A549 (cell line): Measurements from ENCODE around the gene AAMDC.

Source experiments
- CEBPB ChIP-seq, 2 experiments: fragments of >200 bp in 1 of 2; sonication (Bioruptor Twin) in 1 of 2; formaldehyde crosslinking in 1 of 2; IDR thresholded peaks; 2 replicates each; pipeline ENCODE4 v1.6.1; 2012 to 2016
- CTCF ChIP-seq: fragments of >200 bp; sonication (Bioruptor Twin); formaldehyde crosslinking; IDR thresholded peaks from 3 replicates; pipeline ENCODE4 v1.5.1; 2016
- EP300 ChIP-seq, 2 experiments: fragments of >200 bp; sonication (Bioruptor Twin); formaldehyde crosslinking; IDR thresholded peaks; 2 replicates in 1 of 2; 3 replicates in 1 of 2; pipeline ENCODE4 v1.6.1; 2016 to 2017
- KDM1A ChIP-seq: fragments of 200-600 bp; sonication (generic); IDR thresholded peaks from 2 replicates; pipeline ENCODE4 v1.6.1; 2016; ENCODE audit warnings: low read depth, mild to moderate bottlenecking
- MAX ChIP-seq: IDR thresholded peaks from 2 replicates; pipeline ENCODE4 v1.6.1; 2012
- MAZ ChIP-seq: fragments of 150-350 bp; IDR thresholded peaks from 2 replicates; pipeline ENCODE4 v1.6.1; 2014; ENCODE audit warnings: antibody characterized with exemption, low read depth, low read length, borderline replicate concordance
- NR3C1 ChIP-seq: fragments of >200 bp; sonication (Bioruptor Twin); formaldehyde crosslinking; IDR thresholded peaks from 3 replicates; pipeline ENCODE4 v1.6.1; 2017
- POLR2A ChIP-seq: IDR thresholded peaks from 2 replicates; pipeline ENCODE4 v1.6.1; 2012; ENCODE audit warnings: mild to moderate bottlenecking, low read length
- RAD21 ChIP-seq, 2 experiments: fragments of >200 bp in 1 of 2; sonication (Bioruptor Twin) in 1 of 2; formaldehyde crosslinking in 1 of 2; IDR thresholded peaks in 1 of 2; conservative IDR thresholded peaks in 1 of 2; 2 replicates in 1 of 2; 3 replicates in 1 of 2; pipeline ENCODE4 v1.6.1; 2012 to 2018; ENCODE audit warnings: inconsistent platforms in 1 of 2
- RNF2 ChIP-seq: fragments of 200-600 bp; sonication (generic); IDR thresholded peaks from 2 replicates; pipeline ENCODE4 v1.6.1; 2016; ENCODE audit warnings: low read depth, mild to moderate bottlenecking, antibody characterized with exemption, moderate library complexity, borderline replicate concordance
- ZFP36 ChIP-seq: fragments of 450-650 bp; IDR thresholded peaks from 2 replicates; pipeline ENCODE4 v1.6.1; 2014; ENCODE audit warnings: borderline replicate concordance; ENCODE audit not compliant: partially characterized antibody

- TF ChIP-seq CTCF (no peak), KDM1A (no peak), MAX (no peak), POLR2A (no peak), MAZ (no peak), RAD21 (conservative IDR thresholded peaks at IDR 0.05 in 1 of 2, IDR thresholded peaks at IDR 0.05 in 1 of 2) (no peak), RNF2 (no peak), NR3C1 (no peak), EP300 (IDR thresholded peaks at IDR 0.05) (no peak), CEBPB (IDR thresholded peaks at IDR 0.05) (no peak), ZFP36 (no peak)
Measured at GRCh38 chr11:77815459-77815858, 5.5 kb upstream of the AAMDC start.
